Adrenal gland (tissue), 12 donors: ENCODE measurements around the gene MIEF1. TPM values are rescaled to one million over a fixed set of nuclear protein-coding genes. Genes with fewer than 3 reads are reported as not detected.
A peak's percentile ranks its signal among the peaks of the same experiment; 100 is the strongest.

Experiments used
- DNase-seq, 7 donors: peaks; one replicate each; pipeline ENCODE4 v3.0.0-alpha.2; 2019 to 2020
- H3K27ac ChIP-seq, 5 donors: fragments of 200-600 bp; sonication (generic) in 4 of 5; 1 replicate in 3 of 5; 2 replicates in 2 of 5; pipeline versions ENCODE4 v1.5.1 to v1.8.0; 2016 to 2020; ENCODE audit warnings: mild to moderate bottlenecking in 1 of 5
- H3K27me3 ChIP-seq: fragments of 200-600 bp; 2 replicates; pipeline ENCODE4 v1.8.0; 2021
- H3K36me3 ChIP-seq, 2 donors: fragments of 200-600 bp; replicated peaks in 1 of 2; 1 replicate in 1 of 2; 2 replicates in 1 of 2; pipeline versions ENCODE4 v1.5.1 to v1.8.0; 2018 to 2022
- H3K4me1 ChIP-seq, 2 donors: fragments of 200-600 bp; replicated peaks in 1 of 2; 1 replicate in 1 of 2; 2 replicates in 1 of 2; pipeline versions ENCODE4 v1.5.1 to v1.8.0; 2018 to 2021
- H3K4me3 ChIP-seq, 4 donors: fragments of 200-600 bp; sonication (generic) in 3 of 4; one replicate each; pipeline ENCODE4 v1.5.1; 2016 to 2018
- H3K9me3 ChIP-seq, 3 donors: fragments of 200-600 bp; sonication (generic) in 1 of 3; replicated peaks in 1 of 3; 1 replicate in 2 of 3; 2 replicates in 1 of 3; pipeline versions ENCODE4 v1.5.1 to v1.8.0; 2016 to 2021
- CTCF ChIP-seq, 6 experiments: fragments of 450-650 bp in 4 of 6; fragments of 200-600 bp in 2 of 6; sonication (generic) in 1 of 6; IDR thresholded peaks; 1 replicate in 5 of 6; 2 replicates in 1 of 6; pipeline versions ENCODE4 v1.5.1 to v1.8.0; 2016 to 2021; ENCODE audit warnings: antibody characterized with exemption in 6 of 6, mild to moderate bottlenecking in 2 of 6, moderate library complexity in 1 of 6
- POLR2A ChIP-seq, 2 donors: fragments of 450-650 bp; IDR thresholded peaks; one replicate each; pipeline ENCODE4 v1.6.1; 2017; ENCODE audit warnings: antibody characterized with exemption in 2 of 2, mild to moderate bottlenecking in 2 of 2, moderate library complexity in 1 of 2
- WGBS, 4 donors: extraction: QIAGEN DNeasy Blood & Tissue Kit in 2 of 4; methylation state at CpG; one replicate each; pipeline versions ENCODE4 v1.1.5 to v1.1.7; 2013 to 2017; 5-methylcytosine and 5-hydroxymethylcytosine counted together
- intact Hi-C, 2 donors: fragments of 100-400 bp; cut with DNase I; formaldehyde crosslinking; loops; one replicate each; pipeline versions ENCODE4 v1.14.1 to v1.15.0; 2022 to 2023
- polyA plus RNA-seq, 3 donors: library from polyadenylated mRNA; stranded (reverse); fragments of 200-250 nt in 2 of 3; fragments of 350-450 nt in 1 of 3; fragmentation: Illumina TruSeq in 1 of 3; extraction: RNeasy Lipid Tissue Mini Kit (QIAGEN cat#74804) in 1 of 3; gene quantifications; one replicate each; pipeline ENCODE4 v1.2.3, GENCODE V29; 2013 to 2014
- total RNA-seq, 9 donors: library from RNA; depleted of rRNA in 4 of 9; stranded (reverse); fragments of >200 nt in 4 of 9; fragments of 120-200 nt in 1 of 9; fragmentation: NEBNext Ultra II Directional in 1 of 9; extraction: Animal tissue kit (Norgen Biotek cat#: 25700) in 1 of 9; gene quantifications; one replicate each; pipeline versions ENCODE4 v1.1.0 to v1.2.4, GENCODE V29; 2013 to 2023
- donor health status: healthy with polysubstance abuse.
- donor health status: Bipolar disorder and iron deficiency.
- donor health status: DM: yes; HTN: yes; CAD: no.
- donor health status: DM: no; HTN: no; CAD: no.
- donor health status: DM: no; HTN: no; CAD: no.
- donor health status: DM: yes; HTN: yes; CAD: no.

The MIEF1 gene
- total and polyA plus RNA-seq, 12 donors, result 5.1 to 44.2 (median 26.7) TPM

- Histone ChIP-seq H3K4me3 (no peak overlapping the region), H3K36me3 (no peaks in the 10 kb centered on the region), H3K27ac (no peak overlapping the region), H3K9me3 (no peaks in the 10 kb centered on the region), H3K4me1 (peaks cover 0 to 11% of the 10 kb centered on the region in 2 donors), H3K27me3 (no peaks in the 10 kb centered on the region)
- WGBS, 4 donors, result 32 to 45% (median 44%) methylated on average over 4 of the region's 4 CpGs
- TF ChIP-seq CTCF (IDR thresholded peaks at IDR 0.05) (no peak), POLR2A (IDR thresholded peaks at IDR 0.05) (no peak)
- intact Hi-C loops, result loop anchor here (5.0 to 10.0 kb wide), 4 partner anchors 34 to 319 kb away; no protein-coding TSS in a partner anchor
- DNase-seq, result no peak
Measured at GRCh38 chr22:39493759-39494158, 8.3 kb upstream of the MIEF1 start.

- Histone ChIP-seq H3K27me3 (no peaks in the 10 kb centered on the region), H3K36me3 (no peaks in the 10 kb centered on the region), H3K4me1 (peaks cover 0 to 11% of the 10 kb centered on the region in 2 donors), H3K4me3 (no peak overlapping the region), H3K9me3 (no peaks in the 10 kb centered on the region), H3K27ac (no peak overlapping the region)
- DNase-seq, result peak in 1 of 7 donors; percentile 22
- intact Hi-C loops, result loop anchor here (5.0 to 10.0 kb wide), 4 partner anchors 33 to 320 kb away; no protein-coding TSS in a partner anchor
- TF ChIP-seq POLR2A (IDR thresholded peaks at IDR 0.05), result no peak
- no peak for TF ChIP-seq CTCF (IDR thresholded peaks at IDR 0.05)
- 62 to 75% (median 68%) methylated on average over 10 of the region's 10 CpGs for WGBS, 4 donors
Measured at GRCh38 chr22:39494471-39495120, 7.5 kb upstream of the MIEF1 start.

- Histone ChIP-seq H3K27me3 (no peaks in the 10 kb centered on the region), H3K4me3 (no peak overlapping the region), H3K9me3 (no peaks in the 10 kb centered on the region), H3K36me3 (no peaks in the 10 kb centered on the region), H3K27ac (peak overlapping the region in 3 of 5 donors; percentile 7 to 61 (median 52)), H3K4me1 (peaks cover 9 to 11% of the 10 kb centered on the region in 2 donors)
- TF ChIP-seq CTCF (IDR thresholded peaks at IDR 0.05), result peak; percentile 69 to 82 (median 79)
- TF ChIP-seq POLR2A (IDR thresholded peaks at IDR 0.05), result no peak
- intact Hi-C loops, result loop anchor here (10.0 kb wide), 3 partner anchors 61 to 321 kb away; no protein-coding TSS in a partner anchor
- DNase-seq, result peak; percentile 72 to 94 (median 87)
- 7 to 40% (median 38%) methylated on average over 5 to 13 of the region's 13 CpGs for WGBS, 4 donors
Measured at GRCh38 chr22:39496131-39496838, 5.8 kb upstream of the MIEF1 start.

- no peak for DNase-seq
- peaks cover 15 to 16% of the 10 kb centered on the region in 2 donors for H3K4me1 ChIP-seq
- TF ChIP-seq CTCF (IDR thresholded peaks at IDR 0.05) (no peak), POLR2A (IDR thresholded peaks at IDR 0.05) (no peak)
- intact Hi-C loops, result loop anchor here (10.0 kb wide), 3 partner anchors 63 to 323 kb away; no protein-coding TSS in a partner anchor
- no peaks in the 10 kb centered on the region for H3K36me3 ChIP-seq
- no peak overlapping the region for H3K27ac ChIP-seq
- H3K27me3 ChIP-seq, result no peaks in the 10 kb centered on the region
- no peak overlapping the region for H3K4me3 ChIP-seq
- 79 to 82% (median 81%) methylated on average over 8 of the region's 8 CpGs for WGBS, 4 donors
- no peaks in the 10 kb centered on the region for H3K9me3 ChIP-seq
Measured at GRCh38 chr22:39497429-39497828, 4.7 kb upstream of the MIEF1 start.
